ENCODE measurements around the gene CDH23. TPM values are rescaled to one million over a fixed set of nuclear protein-coding genes. Genes with fewer than 3 reads are reported as not detected.

The CDH23 gene
- total RNA-seq, 4 donors from 2014 or later: 2.9 to 16.1 (median 5.9) TPM

GRCh38 chr10:71569775-71570588 is 173.3 kb downstream of the CDH23 start:
- intact Hi-C loops (cut with DNase I; ENCODE audit: low total_unique reads) (loop anchor here (5.0 to 10.0 kb wide), 2 partner anchors 188 to 255 kb away; partner anchors contain the start of gene SLC29A3), in situ Hi-C loops (cut with MboI; ENCODE audit: low pct_ligation_motif_present in 1 of 4, low pct_unique_long_range_greater_than_20kb in 1 of 4, low sequenced_read_pairs in 3 of 4) (loop anchor here (10.0 to 25.0 kb wide), 4 partner anchors 183 to 258 kb away; partner anchors contain the start of genes SLC29A3 (in 4 of the 4) and CDH23 (in 2 of the 4))
- Histone ChIP-seq H3K4me1 (no peaks in the 10 kb centered on the region), H3K9me3 (no peaks in the 10 kb centered on the region), H3K36me3 (no peaks in the 10 kb centered on the region), H3K27ac (no peak overlapping the region), H3K27me3 (no peaks in the 10 kb centered on the region), H3K4me3 (no peak overlapping the region)
- WGBS, 2 donors (ENCODE audit: low coverage in 1 of 2): 48 to 60% methylated on average over 1 to 6 of the region's 6 CpGs
- no peak for TF ChIP-seq POLR2AphosphoS5 (IDR thresholded peaks at IDR 0.05)
- TF ChIP-seq CTCF (IDR thresholded peaks at IDR 0.05): peak; percentile 81 to 91 (median 84)
- peak; percentile 81 for DNase-seq

GRCh38 chr10:71571460-71572175 is 174.9 kb downstream of the CDH23 start:
- no peaks in the 10 kb centered on the region for H3K36me3 ChIP-seq
- intact Hi-C loops (cut with DNase I; ENCODE audit: low total_unique reads) (loop anchor here (10.0 kb wide), 1 partner anchor 257 kb away; the partner anchor contains the start of gene SLC29A3), in situ Hi-C loops (cut with MboI; ENCODE audit: low pct_ligation_motif_present in 1 of 4, low pct_unique_long_range_greater_than_20kb in 1 of 4, low sequenced_read_pairs in 3 of 4) (loop anchor here in 3 of 4 donors (10.0 to 25.0 kb wide), 3 partner anchors 184 to 259 kb away; partner anchors contain the start of genes CDH23 (in 2 of the 3) and SLC29A3 (in 2 of the 3))
- no peaks in the 10 kb centered on the region for H3K27me3 ChIP-seq
- no peaks in the 10 kb centered on the region for H3K4me1 ChIP-seq
- no peak for TF ChIP-seq POLR2AphosphoS5 (IDR thresholded peaks at IDR 0.05)
- TF ChIP-seq POLR2A (IDR thresholded peaks at IDR 0.05): no peak
- TF ChIP-seq EP300 (IDR thresholded peaks at IDR 0.05; ENCODE audit: low read depth): no peak
- no peak for TF ChIP-seq CTCF (IDR thresholded peaks at IDR 0.05)
- no peaks in the 10 kb centered on the region for H3K9me3 ChIP-seq
- no peak overlapping the region for H3K27ac ChIP-seq
- 91% methylated on average over 15 of the region's 15 CpGs; no CpG with 5 or more reads in 1 of the 2 donors for WGBS, 2 donors (ENCODE audit: low coverage in 1 of 2)
- no peak overlapping the region for H3K4me3 ChIP-seq
- no peak for DNase-seq

GRCh38 chr10:71572962-71573361 is 176.2 kb downstream of the CDH23 start:
- intact Hi-C loops (cut with DNase I; ENCODE audit: low total_unique reads) (loop anchor here (10.0 kb wide), 1 partner anchor 258 kb away; the partner anchor contains the start of gene SLC29A3), in situ Hi-C loops (cut with MboI; ENCODE audit: low pct_ligation_motif_present in 1 of 4, low pct_unique_long_range_greater_than_20kb in 1 of 4, low sequenced_read_pairs in 3 of 4) (loop anchor here in 3 of 4 donors (10.0 to 25.0 kb wide), 3 partner anchors 186 to 261 kb away; partner anchors contain the start of genes CDH23 (in 2 of the 3) and SLC29A3 (in 2 of the 3))
- no peaks in the 10 kb centered on the region for H3K9me3 ChIP-seq

More at GRCh38 chr10:71572962-71573361, 176.2 kb downstream of the CDH23 start:
- H3K36me3 ChIP-seq: no peaks in the 10 kb centered on the region
- 60 to 79% methylated on average over 2 to 8 of the region's 8 CpGs for WGBS, 2 donors (ENCODE audit: low coverage in 1 of 2)
- no peak overlapping the region for H3K27ac ChIP-seq
- no peak for DNase-seq
- H3K4me3 ChIP-seq: no peak overlapping the region
- no peaks in the 10 kb centered on the region for H3K27me3 ChIP-seq
- H3K4me1 ChIP-seq: no peaks in the 10 kb centered on the region
- TF ChIP-seq POLR2A (IDR thresholded peaks at IDR 0.05) (no peak), POLR2AphosphoS5 (IDR thresholded peaks at IDR 0.05) (no peak), CTCF (IDR thresholded peaks at IDR 0.05) (no peak), EP300 (IDR thresholded peaks at IDR 0.05; ENCODE audit: low read depth) (no peak)

Data from transverse colon (tissue), 4 donors.